GM19043 (cell line): Measurements from ENCODE around the gene TSGA10.
"Not testable (repeated sequence)": the region's sequence is repeated elsewhere in the genome, so short reads cannot be mapped to it uniquely, and the experiment has no call there.

Experiments
- ATAC-seq: cut with Tn5 transposase; IDR thresholded peaks from one replicate; pipeline ENCODE4 v1.9.1; 2021; ENCODE audit warnings: low read depth; ENCODE audit not compliant: unreplicated experiment

Gene TSGA10, protein sequence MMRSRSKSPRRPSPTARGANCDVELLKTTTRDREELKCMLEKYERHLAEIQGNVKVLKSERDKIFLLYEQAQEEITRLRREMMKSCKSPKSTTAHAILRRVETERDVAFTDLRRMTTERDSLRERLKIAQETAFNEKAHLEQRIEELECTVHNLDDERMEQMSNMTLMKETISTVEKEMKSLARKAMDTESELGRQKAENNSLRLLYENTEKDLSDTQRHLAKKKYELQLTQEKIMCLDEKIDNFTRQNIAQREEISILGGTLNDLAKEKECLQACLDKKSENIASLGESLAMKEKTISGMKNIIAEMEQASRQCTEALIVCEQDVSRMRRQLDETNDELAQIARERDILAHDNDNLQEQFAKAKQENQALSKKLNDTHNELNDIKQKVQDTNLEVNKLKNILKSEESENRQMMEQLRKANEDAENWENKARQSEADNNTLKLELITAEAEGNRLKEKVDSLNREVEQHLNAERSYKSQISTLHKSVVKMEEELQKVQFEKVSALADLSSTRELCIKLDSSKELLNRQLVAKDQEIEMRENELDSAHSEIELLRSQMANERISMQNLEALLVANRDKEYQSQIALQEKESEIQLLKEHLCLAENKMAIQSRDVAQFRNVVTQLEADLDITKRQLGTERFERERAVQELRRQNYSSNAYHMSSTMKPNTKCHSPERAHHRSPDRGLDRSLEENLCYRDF

DNA sequence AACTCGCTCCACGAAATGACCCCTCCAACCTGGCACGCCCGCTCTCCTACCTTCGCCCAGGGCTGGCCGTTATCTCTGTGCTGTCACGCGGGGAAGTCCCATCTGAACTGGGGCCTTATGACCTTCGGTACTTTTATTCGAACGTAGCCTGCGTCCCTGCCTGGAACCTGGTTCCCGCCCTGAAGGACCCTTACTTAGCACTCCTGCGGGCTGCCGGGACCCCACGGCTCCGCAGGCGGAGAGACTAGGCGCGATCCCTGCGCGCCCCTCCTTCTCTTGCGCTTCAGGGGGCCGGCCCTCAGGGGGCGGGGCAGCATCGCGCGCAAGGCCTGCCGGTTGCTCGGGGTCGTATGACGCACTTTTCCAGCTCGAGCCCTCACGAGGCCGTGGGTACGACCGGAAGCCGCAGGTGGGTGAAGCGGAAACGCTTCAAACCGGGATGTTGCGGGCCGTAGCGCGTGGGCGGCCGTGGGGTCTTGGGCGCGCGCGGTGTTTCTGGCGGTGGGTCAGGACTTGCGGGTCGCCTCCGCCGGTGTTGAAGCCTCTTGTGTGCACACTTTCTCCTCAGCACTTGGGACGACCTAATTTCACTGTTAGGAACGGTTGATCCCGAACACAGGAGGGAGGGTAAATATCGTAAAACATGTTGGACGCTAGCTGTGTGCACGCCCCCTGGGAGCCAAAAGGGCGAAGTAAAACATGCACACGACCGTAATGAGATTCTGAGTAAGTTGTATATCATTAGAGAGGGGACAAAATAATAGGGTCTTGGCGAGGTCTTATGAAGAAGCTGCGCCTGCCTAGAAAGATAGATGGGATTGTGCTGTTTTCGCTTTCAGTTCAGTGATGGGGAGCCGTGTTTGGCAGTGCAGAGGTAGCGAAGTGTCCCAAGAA is at the start of gene TSGA10, which contains the start of gene LIPT1:
Gene TSGA10, minus strand, starts transcription at position 300 of the 894 bp plus-strand sequence. CDS start 45,503 bp downstream, outside the sequence.
Gene LIPT1, plus strand, starts transcription at position 325 of the 894 bp plus-strand sequence. CDS start 6,991 bp downstream, outside the sequence.
- peak; percentile 92 for ATAC-seq

DNA sequence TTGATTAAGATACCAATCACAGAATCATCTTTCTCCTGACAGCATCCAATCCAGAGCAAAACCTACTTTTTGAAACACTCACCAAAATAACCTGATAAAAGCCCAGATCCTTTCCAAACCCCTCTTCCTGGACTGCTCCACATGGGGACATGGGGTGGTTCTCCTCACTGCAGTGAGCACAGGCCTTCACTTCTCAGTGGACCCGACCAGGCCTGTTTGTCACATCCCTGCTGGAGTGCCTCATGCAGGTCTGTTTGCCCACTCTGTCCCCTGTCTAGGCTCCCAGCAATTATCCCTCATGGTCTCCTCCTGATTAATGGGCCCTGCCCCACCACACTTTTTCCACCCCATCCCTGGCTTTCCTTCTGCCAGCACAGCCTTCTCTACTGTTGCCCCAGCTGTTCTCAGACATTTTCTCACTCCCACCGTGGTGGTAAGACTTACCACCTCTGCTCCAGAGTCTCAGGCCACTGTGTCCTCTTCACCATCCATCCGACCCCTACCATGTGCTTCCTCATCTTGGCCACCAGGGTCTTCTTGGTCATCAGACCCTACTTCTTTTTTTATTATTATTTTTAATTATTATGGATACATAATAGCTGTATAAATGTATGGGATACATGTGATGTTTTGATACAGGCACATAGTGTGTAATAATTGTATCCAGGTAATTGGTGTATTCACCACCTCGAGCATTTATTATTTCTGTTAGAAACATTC is 47.4 kb upstream of the TSGA10 start:
- no peak for ATAC-seq

DNA sequence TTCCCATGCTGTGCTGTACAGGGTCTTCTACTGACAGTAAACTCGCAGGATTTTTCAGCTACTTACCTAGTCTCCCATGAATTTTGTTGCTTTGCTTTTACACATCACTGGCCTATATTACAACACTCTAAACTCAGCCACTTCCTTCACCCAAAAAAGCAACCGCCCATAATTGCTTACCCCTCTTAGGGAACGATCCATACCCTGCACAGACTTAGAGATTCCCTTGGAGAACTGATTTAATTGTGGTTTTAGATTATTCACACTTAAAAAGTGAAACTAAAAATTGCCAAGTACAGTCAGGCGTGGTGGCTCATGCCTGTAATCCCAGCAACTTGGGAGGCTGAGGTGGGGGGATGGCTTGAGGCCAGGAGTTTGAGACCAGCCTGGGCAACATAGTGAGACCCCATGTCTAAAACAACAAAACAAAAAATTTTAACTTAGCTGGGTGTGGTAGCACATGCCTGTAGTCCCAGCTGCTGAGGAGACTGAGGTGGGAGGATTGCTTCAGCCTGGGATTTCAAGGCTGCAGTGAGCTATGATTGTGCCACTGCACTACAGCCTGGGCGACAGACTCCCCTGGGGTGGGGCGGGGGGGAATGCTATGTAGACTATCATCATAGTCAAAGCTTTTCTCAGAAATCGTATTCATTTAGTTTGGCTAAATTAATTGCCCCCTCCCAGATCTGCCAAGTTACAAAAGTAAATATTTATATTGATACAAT is 45.5 kb upstream of the TSGA10 start:
- ATAC-seq = no peak

DNA sequence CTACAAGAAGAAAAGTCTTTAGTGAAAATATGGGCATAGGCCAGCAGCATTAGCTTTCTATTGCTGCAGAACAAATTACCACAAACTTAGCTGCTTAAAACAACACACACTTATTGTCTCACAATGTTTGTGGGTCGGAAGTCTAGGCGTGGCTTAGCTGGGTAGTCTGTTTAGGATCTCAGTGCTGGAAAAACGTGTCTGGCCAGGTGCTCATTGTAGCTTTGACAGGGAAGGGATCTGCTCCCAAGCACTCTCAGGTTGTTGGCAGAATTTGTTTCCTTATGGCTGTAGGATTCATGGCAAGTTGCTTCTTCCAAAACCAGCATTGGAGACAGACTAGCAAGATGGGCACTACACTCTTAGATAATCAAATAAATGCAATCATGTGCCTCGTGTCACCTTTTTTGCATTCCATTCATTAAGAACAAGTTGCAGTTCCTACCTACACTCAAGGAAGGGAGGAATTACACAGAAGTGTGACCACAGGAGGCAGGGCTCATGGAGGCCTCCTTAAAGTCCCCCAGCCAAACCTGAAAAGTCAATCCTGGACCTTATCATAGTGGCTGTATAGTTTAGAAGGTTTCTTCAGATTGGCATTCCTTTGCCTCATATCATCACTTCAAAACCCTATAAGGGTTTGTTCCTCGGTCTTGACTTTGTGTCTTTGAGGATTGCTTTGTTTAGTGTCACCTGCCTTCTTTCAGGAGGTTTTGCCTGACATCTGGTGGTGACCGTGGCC is 43.5 kb upstream of the TSGA10 start:
- no peak for ATAC-seq

DNA sequence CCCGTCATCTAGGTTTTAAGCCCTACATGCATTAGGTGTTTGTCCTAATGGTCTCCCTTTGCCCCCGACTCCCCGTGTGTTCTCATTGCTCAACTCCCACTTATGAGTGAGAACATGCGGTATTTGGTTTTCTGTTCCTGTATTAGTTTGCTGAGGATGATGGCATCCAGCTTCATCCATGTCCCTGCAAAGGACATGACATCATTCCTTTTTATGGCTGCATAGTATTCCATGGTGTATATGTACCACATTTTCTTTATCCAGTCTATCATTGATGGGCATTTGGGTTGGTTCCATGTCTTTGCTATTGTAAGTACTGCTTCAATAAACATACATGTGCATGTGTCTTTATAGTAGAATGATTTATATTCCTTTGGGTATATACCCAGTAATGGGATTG is 37.6 kb upstream of the TSGA10 start:
- not testable (repeated sequence) for ATAC-seq

DNA sequence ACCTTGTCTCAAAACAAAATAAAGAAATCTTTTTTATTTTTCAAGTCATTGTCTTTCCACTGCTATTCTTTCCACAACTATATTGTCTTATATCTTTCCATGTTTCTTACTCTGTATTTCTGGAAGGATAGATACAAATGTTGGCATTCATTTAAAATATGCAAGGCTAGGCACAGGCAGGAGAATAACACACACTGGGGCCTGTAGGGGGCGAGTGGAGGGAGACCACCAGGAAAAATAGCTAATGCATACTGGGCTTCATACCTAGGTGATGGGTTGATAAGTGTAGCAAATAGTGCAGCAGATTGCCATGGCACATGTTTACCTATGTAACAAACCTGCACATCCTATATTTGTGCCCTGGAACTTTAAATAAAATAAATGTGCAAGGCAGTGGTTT is 35.8 kb upstream of the TSGA10 start:
- ATAC-seq = no peak

DNA sequence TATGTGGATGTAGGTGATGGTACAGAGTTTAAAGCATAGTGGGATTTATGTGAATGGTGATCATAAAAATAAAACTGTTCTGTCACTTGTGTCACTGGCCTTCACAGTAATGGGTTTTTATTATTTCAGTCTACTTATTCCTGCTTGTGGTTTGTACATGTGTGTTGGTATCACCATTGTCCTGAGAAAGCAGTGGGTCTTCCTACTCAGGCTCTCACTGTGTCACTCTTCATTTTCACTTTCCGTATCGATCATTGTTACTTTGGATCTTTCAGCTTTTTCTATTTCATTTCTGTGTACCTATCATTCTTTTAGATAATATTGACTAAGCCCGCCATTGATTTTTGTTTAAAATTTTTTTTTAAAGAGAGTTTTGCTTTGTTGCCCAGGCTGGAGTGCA is 33.6 kb upstream of the TSGA10 start:
- ATAC-seq = no peak

DNA sequence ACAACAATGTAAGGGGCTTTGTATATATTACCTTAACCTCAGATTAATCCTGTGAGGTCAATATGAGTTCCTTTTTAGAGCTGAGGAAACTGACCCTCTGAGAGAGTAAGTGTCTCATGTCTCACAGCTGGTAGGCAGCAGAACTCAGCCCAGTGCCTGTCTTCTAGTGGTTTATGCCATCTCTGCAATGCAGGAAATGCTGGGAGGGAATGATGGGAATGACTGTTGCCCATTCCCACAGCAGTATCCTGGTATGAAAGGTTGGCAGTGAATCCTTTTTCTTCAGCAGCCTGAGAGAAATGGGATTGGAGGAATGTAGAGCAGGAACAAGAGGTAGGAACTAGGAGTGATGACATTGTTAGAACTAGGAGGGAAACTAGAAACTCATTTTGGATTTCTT is 32.3 kb upstream of the TSGA10 start:
- no peak for ATAC-seq

DNA sequence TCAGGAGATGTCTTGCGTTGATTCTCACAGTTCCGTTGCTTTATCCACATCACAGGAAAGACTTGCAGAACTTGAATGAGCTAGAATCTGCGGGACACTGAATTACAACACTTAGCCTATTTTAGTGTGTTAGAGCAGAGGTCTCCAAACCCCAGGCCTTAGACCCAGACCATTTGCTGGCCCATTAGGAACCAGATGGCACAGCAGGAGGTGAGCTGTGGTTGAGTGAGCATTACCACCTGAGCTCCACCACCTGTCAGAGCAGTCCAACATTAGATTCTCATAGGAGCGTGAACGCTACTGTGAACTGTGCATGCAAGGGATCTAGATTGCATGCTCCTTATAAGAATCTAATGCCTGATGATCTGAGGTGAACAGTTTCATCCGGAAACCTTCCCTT is 30.1 kb upstream of the TSGA10 start:
- ATAC-seq = no peak

DNA sequence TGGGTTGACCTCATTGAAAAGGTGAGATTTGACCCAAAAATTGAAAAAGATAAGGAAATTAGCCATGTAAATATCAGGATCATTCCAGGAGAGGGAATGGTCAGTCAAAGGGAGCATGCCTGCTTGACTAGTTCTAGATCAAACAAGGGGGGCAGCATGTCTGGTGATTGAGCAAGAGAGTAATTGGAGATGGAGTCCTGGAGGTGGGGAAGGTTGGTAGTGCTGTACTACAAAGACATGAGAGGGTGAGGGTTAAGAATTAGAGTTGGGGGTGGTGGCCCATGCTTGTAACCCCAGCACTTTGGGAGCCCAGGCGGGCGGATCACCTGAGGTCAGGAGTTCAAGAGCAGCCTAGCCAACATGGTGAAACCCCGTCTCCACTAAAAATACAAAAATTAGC is 28.3 kb upstream of the TSGA10 start:
- no peak for ATAC-seq

DNA sequence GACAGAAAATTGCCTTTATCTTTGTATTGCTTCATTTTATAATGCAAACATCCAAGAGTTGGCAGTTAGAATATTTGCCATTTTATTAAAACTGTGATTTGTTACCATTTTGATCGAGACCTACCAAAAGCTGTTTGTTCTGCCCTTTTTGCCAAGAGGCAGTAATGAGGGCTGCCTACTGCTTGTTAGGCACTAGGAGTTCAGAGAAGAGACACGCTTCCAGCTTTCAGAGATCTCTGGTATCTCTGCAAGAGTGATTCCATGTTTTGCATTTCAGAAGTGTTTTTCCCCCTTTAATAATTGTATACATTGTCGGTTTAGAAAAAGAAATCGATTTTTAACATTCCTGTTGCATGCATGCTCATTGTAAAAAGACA is 26.9 kb upstream of the TSGA10 start:
- ATAC-seq = no peak

DNA sequence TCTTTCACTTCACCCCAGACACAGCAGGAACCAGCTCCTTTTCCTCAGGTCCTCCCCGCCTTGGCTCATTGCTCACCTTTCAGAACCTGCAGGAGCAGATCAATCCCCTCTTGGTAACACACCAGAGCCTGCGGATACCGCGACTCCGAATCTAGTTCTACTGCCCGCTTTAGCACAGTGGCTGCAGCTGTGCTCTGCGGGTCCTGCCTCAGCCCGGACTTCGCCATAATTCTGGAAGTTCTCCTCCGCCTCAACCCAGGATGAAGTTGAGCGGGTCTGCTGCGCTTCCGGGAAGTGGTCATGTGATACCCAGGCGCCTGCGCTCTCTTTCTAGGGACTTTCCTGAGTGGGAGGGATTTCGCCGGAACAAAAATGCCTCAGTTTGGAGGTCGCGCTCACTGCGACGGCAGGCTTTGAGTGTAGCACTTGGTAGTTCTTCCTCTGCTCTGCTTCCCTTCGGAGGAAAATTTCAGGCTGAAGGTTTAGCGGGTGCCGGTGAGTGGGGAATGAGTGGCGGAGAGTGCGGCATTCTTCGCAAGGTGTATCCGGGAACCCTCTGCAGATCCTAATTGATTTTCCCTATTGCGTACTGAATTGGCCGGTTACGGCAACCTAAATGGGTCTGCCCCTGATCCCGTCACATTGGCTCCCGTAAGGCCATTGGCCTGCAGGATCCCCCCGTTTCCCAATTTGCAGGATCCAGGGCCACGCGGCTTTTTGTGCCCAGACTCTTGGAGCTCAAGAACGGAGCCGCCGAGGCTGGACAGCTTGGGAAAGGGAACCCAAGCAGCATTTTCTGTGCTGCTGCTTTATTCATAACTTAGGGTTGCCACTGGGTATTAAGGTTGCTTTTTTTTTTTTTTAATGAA is 26.2 kb upstream of the TSGA10 start, which contains the start of the genes MITD1 and MRPL30:
Gene MITD1, minus strand, starts transcription at position 304 of the 869 bp plus-strand sequence. Its CDS starts 77 bp downstream, at position 227.
Gene MRPL30, plus strand, starts transcription at position 430 of the 869 bp plus-strand sequence. CDS start 5,020 bp downstream, outside the sequence.
- ATAC-seq = peak; percentile 95

DNA sequence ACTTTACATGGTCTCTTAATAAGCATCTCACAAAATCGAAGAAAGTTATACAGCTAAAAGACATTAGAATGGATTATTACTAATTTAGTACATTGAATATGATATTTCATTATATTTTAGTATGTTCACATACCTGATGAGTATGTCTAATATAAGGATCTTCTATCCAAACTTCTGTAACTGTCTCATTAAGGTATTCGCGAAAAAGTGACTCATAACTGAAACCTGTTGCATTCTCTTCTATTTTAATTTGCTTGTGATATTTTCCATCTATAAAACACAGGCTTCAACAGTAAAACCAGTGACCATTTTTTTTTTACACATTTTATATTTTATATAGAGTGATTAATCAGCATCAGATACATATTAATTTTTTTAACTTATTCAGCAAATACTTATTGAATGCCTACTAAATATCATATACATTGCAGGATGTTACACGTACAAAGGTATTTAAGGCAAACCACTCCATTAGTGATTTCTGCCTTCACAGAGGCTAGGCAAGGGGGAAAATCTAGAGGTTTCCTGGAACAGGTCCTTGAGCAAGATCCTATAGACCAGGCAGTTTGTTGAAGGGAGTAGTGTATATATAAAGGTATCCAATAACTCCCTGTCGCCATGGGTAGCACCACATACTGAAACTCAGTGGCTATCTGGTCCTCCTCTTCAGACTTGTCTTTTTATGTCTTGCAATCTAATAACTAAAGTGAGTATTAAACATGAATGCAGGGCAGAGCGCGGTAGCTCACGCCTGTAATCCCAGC is 16.8 kb upstream of the TSGA10 start:
- ATAC-seq = no peak

DNA sequence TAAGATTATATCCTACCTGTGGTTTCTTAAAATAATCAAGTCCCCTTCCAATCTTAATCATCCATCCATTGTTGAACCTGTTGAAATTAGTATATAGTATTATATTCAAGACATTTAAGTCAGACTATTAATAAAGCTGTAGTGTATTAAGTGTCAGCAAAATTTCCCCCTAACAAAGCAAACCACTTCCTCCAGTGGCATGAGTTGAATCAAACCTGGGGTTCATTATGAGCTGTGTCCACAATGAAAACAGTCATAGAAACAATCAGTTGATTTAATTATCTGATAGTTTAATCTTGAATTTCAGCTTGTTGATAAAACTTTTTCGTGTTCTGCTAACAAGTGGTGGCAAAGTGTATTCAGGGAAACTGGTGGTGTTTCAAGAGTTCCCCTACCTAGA is 14.8 kb upstream of the TSGA10 start:
- no peak for ATAC-seq

DNA sequence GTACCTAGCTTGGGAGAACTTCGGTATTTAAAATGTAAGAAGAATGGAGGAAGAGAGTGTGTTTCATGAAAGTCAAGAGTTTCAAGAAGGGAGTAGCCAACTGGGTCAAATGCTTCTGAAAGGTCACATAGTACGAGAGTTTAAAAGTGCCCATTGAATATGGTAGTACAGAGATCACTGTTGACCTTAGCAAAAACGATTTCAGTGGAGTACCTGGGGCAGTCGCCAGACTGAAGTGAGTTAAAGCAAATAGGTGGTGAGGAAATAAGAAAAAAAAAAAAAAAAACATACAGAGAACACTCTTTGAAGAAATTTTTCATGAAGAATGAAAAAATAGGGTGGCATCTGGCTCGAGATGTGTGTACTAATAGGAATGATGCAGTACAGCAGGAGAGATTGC is 11.5 kb upstream of the TSGA10 start:
- ATAC-seq = no peak

DNA sequence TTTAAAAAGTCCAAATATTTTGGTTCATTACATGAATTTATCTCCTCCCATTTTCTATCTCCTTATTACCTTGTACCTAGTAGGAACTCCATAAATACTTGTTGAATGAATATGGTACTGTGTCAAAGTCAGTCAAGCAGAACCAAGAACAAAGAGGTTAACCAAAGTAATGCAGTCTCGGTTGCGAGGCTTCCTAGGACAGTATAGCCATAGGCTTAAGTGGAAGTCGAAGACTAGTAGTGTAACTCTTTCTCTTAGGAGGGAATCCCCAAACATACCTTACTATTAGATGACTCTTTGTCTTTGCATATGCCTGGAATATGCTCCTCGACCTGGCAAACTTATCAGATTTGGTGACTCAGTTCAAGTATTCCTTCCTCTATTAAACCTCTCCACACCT is 4.9 kb upstream of the TSGA10 start:
- ATAC-seq = no peak

DNA sequence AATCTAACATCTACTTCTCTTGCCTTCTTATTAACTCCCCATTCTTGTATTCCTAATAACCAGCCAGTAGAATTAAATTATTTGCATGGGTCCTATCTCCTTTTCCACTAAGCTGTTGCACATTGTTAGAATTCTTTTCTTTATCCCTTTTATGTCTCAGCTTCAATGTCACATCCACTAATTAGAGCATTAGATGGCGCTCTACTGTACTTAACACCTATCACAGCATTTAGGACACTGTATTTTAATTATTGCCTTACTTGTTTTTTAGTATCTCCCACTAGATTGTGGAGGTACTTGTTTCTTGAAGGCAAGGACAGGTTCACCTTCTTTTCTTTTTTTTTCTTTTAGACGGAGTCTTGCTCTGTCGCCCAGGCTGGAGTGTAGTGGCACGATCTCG is 3.9 kb upstream of the TSGA10 start:
- ATAC-seq = no peak
